HG03097 (cell line): ENCODE results near the gene SAP25.
"Not testable (repeated sequence)": the region's sequence is repeated elsewhere in the genome, so short reads cannot be mapped to it uniquely, and the experiment has no call there.

Experiments
- ATAC-seq: cut with Tn5 transposase; IDR thresholded peaks from one replicate; pipeline ENCODE4 v1.9.1; 2021; ENCODE audit not compliant: unreplicated experiment, low FRiP score

The SAP25 gene

GRCh38 chr7:100539436-100540006, 34.2 kb downstream of the SAP25 start:
- ATAC-seq: no peak

DNA sequence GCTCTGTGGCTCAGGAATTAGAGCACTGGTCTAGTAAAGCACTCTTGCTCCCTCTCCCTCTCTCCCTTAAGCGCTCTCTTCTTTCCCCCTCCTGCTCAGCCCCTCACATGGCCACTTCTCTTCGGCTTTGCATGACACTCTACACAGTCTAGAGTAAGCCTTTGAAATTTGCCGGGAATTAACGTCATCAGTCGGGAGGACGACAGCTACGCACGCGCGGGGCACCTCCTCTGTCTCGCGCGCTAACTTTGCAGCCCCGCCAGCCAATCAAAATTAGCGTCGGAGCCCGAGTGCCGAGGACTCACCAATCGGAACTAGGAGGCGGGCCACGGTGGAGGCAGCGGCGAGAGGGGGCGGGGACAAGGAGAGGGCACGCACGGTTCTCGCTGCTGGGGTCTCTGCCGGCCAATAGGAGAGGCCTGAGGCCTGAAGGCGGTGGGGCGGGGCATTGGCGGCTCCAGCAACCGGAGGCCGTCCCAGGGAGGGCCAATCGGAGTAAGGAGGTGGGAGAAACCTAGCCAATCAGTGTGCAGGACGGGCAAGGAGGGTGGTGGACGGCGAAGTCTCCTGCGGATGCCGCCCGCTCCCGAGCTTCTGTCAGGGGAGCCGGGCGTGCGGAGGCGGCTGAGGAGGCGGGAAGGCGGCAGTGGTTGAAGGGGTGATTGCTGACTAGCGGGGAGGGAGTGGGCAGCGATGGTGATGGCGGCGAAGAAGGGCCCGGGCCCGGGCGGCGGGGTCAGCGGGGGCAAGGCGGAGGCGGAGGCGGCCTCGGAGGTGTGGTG, 34.9 kb downstream of the SAP25 start, which contains the start of gene AGFG2:
Gene AGFG2 (plus strand): TSS at position 550 of the 782 bp plus-strand sequence. CDS start 144 bp downstream, at position 694.
- peak; percentile 90 for ATAC-seq

- ATAC-seq: no peak
These were observed 35.4 kb downstream of the SAP25 start for GRCh38 chr7:100538348-100538653.

DNA sequence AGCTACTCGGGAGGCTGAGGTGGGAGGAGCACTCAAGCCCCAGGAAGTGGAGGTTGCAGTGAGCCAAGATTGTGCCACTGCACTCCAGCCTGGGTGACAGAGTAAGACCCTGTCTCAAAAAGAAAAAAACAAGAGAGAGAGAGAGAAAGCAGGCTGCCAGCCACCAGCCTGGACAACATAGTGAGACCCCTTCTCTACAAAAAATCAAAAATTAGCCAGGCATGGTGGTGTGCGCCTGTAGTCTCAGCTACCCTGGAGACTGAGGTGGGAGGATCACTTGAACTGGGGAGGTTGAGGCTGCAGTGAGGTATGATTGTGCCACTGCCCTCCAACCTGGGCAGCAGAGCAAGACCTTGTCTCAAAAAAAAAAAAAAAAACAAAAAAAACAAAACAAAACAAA, 37.0 kb downstream of the SAP25 start:
- not testable (repeated sequence) for ATAC-seq

- not testable (repeated sequence) for ATAC-seq
These were observed 37.7 kb downstream of the SAP25 start for GRCh38 chr7:100535982-100536381.

DNA sequence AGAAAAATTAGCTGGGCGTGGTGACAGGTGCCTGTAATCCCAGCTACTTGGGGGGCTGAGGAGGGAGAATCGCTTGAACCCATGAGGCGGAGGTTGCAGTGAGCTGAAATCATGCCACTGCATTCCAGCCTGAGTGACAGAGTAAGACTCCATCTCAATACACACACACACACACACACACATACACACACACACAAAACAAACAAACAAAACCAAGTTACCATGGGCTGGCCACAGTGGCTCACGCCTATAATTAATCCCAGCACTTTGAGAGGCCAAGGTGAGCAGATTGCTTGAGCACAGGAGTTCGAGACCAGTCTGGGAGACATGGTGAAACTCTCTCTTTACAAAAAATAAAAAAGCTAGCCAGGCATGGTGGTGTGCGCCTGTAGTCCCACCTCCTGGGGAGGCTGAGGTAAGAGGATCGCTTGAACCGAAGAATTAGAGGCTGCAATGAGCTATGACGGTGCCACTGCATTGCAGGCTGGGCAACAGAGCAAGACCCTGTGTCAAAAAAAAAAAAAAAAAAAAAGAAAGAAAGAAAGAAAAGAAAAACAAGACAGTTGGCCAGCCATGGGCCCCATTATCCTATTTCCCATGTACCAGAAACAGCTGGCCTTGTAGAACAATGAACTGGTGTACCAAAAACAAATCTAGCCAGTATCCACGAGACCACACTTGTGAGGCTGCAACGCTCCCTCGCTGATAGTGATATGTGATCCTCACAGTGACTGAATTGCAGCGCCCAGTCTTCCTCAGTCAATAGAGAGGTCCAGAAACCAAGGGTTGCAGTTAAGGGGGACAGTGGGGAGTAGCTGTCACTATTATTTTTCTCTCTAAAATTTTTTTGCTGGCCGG, 41.3 kb downstream of the SAP25 start:
- ATAC-seq: no peak

DNA sequence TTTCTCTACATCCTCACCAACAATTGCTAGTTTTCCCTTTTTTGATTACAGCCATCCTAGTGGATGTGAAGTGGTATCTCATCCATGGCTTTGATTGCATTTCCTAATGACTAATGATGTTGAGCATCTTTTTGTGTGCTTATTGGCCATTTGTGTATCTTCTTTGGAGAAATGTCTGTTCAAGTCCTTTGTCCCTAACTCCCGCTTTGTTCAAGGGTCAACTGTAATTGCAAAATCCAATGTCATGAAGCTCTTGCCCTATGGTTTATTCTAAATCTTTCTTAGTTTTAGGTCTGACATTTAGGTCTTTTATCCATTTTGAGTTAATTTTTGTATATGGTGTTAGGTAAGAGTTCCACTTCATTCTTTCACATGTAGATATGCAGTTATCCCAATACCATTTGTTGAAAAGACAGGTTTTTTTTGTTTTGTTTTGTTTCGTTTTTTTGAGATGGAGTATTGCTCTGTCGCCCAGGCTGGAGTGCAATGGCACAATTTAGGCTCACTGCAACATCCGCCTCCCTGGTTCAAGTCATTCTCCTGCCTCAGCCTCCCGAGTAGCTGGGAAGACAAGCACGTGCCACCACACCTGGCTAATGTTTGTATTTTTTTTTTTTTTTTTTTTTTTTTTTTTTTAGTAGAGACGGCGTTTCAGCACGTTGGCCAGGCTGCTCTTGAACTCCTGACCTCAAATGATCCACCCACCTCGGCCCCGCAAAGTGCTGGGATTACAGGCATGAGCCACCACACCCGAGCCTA, 45.4 kb downstream of the SAP25 start:
- ATAC-seq: not testable (repeated sequence)

GRCh38 chr7:100523192-100523591, 50.5 kb downstream of the SAP25 start:
- not testable (repeated sequence) for ATAC-seq
